Tibial nerve (tissue), 3 donors: ENCODE measurements around the gene C10orf62.

Experiments
- POLR2A ChIP-seq, 2 donors: fragments of 450-650 bp; IDR thresholded peaks; one replicate each; pipeline ENCODE4 v1.6.1; 2017; ENCODE audit warnings: antibody characterized with exemption in 2 of 2, mild to moderate bottlenecking in 2 of 2, moderate library complexity in 2 of 2
- TF ChIP-seq, protein P1 (sequence below), 5 experiments: fragments of 200-600 bp in 3 of 5; fragments of 450-650 bp in 2 of 5; sonication (generic) in 3 of 5; IDR thresholded peaks; one replicate each; pipeline ENCODE4 v1.5.1; 2016 to 2019; ENCODE audit warnings: antibody characterized with exemption in 5 of 5, mild to moderate bottlenecking in 3 of 5, moderate library complexity in 2 of 5

DNA sequence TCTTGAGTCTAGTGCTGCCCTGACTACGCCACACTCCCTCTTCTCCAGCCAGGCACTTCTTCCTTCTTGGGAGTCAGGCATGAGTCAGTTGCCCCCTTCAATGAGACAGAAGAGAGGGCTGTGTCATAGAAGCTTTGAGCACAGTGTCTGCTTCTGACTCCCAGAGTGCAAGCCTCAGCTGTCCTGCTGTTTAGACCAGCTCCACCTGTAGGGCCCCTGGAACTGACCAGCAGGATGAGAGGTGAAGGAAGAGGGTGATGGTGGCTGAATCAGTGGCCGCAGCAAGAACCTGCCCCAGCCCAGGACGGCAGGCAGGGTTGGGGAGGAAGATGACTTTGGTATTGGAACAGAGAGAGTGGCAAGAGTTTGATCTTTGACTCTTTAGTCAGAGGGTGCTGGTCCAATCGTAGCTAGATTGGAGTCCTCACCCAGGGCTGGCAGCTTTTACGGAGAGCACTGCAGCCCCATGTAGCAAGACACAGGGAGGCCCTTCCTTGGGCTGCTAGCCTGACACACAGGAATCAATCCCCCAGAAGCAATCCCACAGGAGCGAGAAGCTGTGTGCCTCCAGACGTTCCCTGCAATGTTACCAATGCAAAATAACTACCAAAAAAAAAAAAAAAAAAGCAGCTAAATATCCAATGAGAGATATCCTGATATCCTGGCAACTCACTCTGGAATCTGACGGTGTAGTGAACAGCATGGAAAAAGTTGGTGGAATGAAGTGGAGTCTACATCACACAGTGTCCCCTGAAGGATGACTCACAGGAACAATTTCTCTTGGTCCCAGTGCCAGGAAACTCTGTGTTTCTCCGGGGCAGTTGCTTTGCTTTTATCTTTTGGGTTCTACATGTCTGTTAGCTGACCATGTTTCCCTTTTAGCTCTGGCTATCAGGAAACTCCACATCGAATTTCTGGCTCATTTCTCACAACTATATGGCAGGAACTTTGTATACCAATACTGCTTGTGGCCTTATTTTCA lies 6.9 kb downstream of the C10orf62 start:
- TF ChIP-seq, protein P1, sequence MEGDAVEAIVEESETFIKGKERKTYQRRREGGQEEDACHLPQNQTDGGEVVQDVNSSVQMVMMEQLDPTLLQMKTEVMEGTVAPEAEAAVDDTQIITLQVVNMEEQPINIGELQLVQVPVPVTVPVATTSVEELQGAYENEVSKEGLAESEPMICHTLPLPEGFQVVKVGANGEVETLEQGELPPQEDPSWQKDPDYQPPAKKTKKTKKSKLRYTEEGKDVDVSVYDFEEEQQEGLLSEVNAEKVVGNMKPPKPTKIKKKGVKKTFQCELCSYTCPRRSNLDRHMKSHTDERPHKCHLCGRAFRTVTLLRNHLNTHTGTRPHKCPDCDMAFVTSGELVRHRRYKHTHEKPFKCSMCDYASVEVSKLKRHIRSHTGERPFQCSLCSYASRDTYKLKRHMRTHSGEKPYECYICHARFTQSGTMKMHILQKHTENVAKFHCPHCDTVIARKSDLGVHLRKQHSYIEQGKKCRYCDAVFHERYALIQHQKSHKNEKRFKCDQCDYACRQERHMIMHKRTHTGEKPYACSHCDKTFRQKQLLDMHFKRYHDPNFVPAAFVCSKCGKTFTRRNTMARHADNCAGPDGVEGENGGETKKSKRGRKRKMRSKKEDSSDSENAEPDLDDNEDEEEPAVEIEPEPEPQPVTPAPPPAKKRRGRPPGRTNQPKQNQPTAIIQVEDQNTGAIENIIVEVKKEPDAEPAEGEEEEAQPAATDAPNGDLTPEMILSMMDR (IDR thresholded peaks at IDR 0.05), result no peak
- TF ChIP-seq POLR2A (IDR thresholded peaks at IDR 0.05), result no peak
